Measurements from ENCODE around the gene HES5.

The HES5 gene

DNA sequence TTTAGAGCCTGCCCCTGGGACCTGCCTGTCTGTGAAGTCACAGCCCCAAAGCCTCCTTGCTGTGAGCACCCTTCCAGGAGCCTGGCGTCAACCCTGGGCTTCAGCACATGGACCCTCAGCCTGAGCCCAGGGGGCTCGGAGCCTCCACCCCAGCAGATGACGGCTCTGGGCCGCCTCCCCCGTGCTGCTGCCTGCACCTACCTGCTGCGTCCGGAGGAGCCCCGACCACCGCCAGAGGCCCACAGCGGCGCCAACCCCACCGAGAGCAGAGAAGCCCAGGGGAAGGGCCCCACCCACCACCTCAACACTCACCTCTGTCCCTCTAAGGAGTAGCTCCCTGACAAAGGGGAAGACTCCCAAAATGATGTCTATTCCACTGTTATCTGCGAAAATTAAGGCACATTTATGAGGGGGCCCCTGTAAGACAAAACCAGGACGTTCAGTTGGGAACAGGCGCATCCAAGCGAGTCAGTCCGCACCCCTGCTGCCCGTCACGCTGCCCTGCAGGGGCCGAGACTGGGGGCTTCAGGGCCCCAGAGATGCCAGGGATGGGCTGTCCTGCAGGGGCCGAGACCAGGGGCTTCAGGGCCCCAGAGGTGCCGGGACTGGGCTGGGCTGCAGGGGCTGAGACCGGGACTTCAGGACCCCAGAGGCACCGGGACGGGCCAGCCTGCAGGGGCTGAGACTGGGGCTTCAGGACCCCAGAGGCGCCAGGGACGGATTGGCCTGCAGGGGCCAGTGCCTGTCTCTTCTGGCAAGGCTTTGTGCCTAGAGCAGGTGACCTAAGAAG, 19.5 kb downstream of the HES5 start:
- Histone ChIP-seq H3K27ac (no peak overlapping the region), H3K36me3 (ENCODE audit: control insufficient read depth, insufficient read depth, low read length) (no peaks in the 10 kb centered on the region), H3K4me2 (ENCODE audit: low read length) (no peak overlapping the region), H3K4me3 (ENCODE audit: low read depth, low read length) (no peak overlapping the region), H2AFZ (no peak overlapping the region), H3K27me3 (ENCODE audit: control insufficient read depth, insufficient read depth, low read length) (no peaks in the 10 kb centered on the region), H3K9me3 (ENCODE audit: control insufficient read depth, low read length) (no peaks in the 10 kb centered on the region), H3K9ac (no peak overlapping the region), H3K79me2 (no peaks in the 10 kb centered on the region), H3K4me1 (no peaks in the 10 kb centered on the region)
- TF ChIP-seq CTCF (IDR thresholded peaks at IDR 0.05): no peak

DNA sequence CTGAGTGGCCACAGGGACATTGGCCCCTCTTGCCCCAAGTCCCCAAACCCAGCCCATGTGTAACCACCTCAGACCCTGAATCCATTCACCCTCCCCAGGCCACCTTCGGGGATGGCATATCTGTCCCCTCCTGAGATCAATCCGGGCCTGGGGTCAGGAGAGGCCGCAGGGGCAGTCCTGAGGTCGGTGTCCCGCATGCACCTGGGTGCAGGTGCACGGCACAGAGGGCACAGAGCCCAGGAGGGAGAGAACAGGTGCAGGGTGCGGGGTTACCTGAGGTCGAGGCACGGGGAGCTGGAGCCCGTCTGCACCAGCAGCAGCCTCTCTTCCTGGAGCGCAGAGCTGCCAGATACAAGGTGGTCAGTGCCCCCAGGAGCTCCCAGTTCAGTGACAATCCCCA, 20.5 kb downstream of the HES5 start:
- Histone ChIP-seq H2AFZ (no peak overlapping the region), H3K36me3 (ENCODE audit: control insufficient read depth, insufficient read depth, low read length) (no peaks in the 10 kb centered on the region), H3K27ac (no peak overlapping the region), H3K9me3 (ENCODE audit: control insufficient read depth, low read length) (no peaks in the 10 kb centered on the region), H3K4me1 (no peaks in the 10 kb centered on the region), H3K79me2 (no peaks in the 10 kb centered on the region), H3K27me3 (ENCODE audit: control insufficient read depth, insufficient read depth, low read length) (no peaks in the 10 kb centered on the region), H3K4me2 (ENCODE audit: low read length) (no peak overlapping the region), H3K9ac (no peak overlapping the region), H3K4me3 (ENCODE audit: low read depth, low read length) (no peak overlapping the region)
- no peak for TF ChIP-seq CTCF (IDR thresholded peaks at IDR 0.05)

GRCh38 chr1:2508751-2509150, 21.3 kb downstream of the HES5 start:
- no peak overlapping the region for H3K4me3 ChIP-seq (ENCODE audit: low read depth, low read length)
- TF ChIP-seq CTCF (IDR thresholded peaks at IDR 0.05): no peak
- H3K36me3 ChIP-seq (ENCODE audit: control insufficient read depth, insufficient read depth, low read length): no peaks in the 10 kb centered on the region
- H2AFZ ChIP-seq: no peak overlapping the region
- no peaks in the 10 kb centered on the region for H3K27me3 ChIP-seq (ENCODE audit: control insufficient read depth, insufficient read depth, low read length)
- no peaks in the 10 kb centered on the region for H3K79me2 ChIP-seq
- no peak overlapping the region for H3K9ac ChIP-seq
- no peak overlapping the region for H3K4me2 ChIP-seq (ENCODE audit: low read length)
- no peak overlapping the region for H3K27ac ChIP-seq
- H3K4me1 ChIP-seq: no peaks in the 10 kb centered on the region
- no peaks in the 10 kb centered on the region for H3K9me3 ChIP-seq (ENCODE audit: control insufficient read depth, low read length)

DNA sequence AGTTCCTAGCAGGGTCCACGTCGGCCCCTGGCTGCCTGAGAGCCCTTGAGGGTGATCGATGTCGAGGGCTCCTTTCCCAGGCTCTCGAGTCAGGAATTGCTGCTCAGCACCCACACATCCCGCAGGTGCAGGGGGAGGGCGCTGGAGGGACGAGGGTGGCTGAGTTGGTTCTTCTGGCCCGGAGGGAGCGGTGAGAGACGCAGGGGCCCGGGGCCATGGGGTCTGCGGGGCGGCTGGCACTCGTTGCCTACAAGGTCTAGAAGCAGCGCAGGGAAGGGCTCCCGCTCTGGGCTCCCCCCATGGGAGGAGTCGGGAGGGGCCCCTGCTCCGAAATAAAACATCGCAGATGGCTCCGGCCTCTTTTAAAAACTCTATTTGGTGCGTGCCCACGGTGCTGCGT, 21.9 kb downstream of the HES5 start:
- Histone ChIP-seq H3K27ac (no peak overlapping the region), H2AFZ (no peak overlapping the region), H3K4me3 (ENCODE audit: low read depth, low read length) (no peak overlapping the region), H3K4me1 (no peaks in the 10 kb centered on the region), H3K4me2 (ENCODE audit: low read length) (no peak overlapping the region), H3K79me2 (no peaks in the 10 kb centered on the region), H3K9ac (no peak overlapping the region), H3K36me3 (ENCODE audit: control insufficient read depth, insufficient read depth, low read length) (no peaks in the 10 kb centered on the region), H3K9me3 (ENCODE audit: control insufficient read depth, low read length) (no peaks in the 10 kb centered on the region), H3K27me3 (ENCODE audit: control insufficient read depth, insufficient read depth, low read length) (no peaks in the 10 kb centered on the region)
- TF ChIP-seq CTCF (IDR thresholded peaks at IDR 0.05): no peak

GRCh38 chr1:2507744-2508155, 22.3 kb downstream of the HES5 start:
- no peak overlapping the region for H3K4me2 ChIP-seq (ENCODE audit: low read length)
- H3K36me3 ChIP-seq (ENCODE audit: control insufficient read depth, insufficient read depth, low read length): no peaks in the 10 kb centered on the region
- H3K27ac ChIP-seq: no peak overlapping the region
- H3K4me1 ChIP-seq: no peaks in the 10 kb centered on the region
- no peak for TF ChIP-seq CTCF (IDR thresholded peaks at IDR 0.05)
- no peak overlapping the region for H3K9ac ChIP-seq
- H3K9me3 ChIP-seq (ENCODE audit: control insufficient read depth, low read length): no peaks in the 10 kb centered on the region
- no peaks in the 10 kb centered on the region for H3K27me3 ChIP-seq (ENCODE audit: control insufficient read depth, insufficient read depth, low read length)
- no peaks in the 10 kb centered on the region for H3K79me2 ChIP-seq
- no peak overlapping the region for H3K4me3 ChIP-seq (ENCODE audit: low read depth, low read length)
- H2AFZ ChIP-seq: no peak overlapping the region
